ACHN (cell line): Measurements from ENCODE around the gene PELI2.

ENCODE experiments used
- DNase-seq: peaks from one replicate; pipeline ENCODE4 v3.0.0-alpha.2; 2015
- in situ Hi-C: cut with HindIII; loops from 2 replicates; pipeline ENCODE4 v1.10.0; 2017; ENCODE audit warnings: low sequenced_read_pairs, low pct_ligation_motif_present, low pct_unique_long_range_greater_than_20kb

The PELI2 gene

DNA sequence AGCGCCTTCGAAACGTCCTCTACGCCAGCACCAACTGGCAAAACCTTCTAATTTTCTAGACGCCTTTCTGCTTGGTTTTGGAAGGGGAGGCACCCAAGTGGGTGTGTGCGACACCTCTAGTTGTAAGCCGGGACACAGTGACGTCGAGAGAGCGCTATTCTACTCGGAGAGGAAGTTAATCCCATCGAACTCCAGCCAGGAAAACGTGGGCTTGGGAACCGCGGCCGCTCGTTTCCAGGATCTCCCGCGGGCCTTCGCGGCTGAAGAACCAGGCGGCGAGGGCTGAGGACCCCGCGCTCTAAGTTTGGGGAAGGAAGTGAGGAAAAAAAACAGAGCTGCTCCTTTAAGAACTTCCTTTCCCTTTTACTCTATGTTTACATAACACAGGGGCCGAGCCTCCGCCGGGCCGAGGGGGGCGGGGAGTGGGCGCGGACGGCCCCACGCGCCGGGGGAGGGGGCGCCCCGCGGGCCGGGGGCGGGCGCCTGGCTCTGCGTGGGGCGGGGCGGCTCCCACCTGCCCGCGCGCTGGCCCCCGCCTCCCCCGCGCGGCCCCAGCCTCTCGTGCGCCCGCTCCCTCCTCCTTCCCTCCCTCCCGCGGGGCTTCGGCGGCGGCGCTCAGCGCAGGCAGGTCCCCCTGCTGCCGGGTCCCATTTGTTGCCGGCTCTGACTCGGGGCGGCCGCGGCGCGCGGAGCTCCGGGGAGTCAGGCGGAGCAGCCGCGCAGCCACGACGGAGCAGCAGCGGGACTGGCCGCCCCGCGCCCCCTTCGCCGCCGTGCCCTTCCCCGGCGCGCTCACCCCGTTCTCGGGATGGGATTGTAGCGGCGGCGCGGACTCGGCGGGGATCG lies at the start of gene PELI2:
TSS of gene PELI2 (plus strand) at position 647 of the 846 bp plus-strand sequence. CDS start 250 bp downstream, outside the sequence.
- in situ Hi-C loops = no loop called here
- peak; percentile 27 for DNase-seq

DNA sequence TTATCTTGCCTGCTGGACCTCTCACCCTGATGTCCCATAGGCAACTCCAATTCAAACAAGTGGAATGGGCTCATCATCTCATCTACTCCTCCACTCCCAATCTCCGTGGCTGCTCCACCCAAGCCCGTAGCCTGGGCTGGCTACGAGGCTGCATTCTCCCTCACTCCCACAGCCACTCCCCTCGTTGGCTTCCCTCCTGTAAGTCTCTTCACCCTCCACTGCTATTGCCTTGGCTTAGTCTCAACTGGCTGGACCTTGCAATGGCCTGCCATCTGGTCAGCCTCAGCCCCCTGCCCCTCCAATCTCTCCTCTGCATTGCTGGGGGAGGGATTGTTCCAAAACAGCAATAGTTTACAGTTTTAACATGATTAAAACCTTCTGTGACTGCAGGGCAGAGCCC lies 44.4 kb upstream of the PELI2 start:
- in situ Hi-C loops = no loop called here
- no peak for DNase-seq

DNA sequence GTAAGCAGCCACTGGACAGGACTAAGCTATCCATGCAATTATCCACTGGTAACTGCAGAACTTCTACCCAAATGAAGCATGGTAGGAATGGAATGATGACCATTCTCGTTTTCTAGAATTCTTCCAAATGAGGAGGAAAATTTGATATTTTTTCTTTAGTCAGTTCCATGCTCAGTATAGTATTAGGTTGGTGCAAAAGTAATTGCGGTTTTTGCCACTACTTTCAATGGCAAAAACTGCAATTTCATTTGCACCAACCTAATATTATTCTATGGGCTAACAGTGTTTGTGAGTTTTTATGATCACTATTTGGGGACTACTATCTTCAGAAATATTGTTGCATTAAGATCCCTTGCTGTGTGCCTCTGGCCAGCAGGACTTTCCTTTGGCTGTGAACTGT lies 42.9 kb upstream of the PELI2 start:
- DNase-seq = no peak
- in situ Hi-C loops = no loop called here

DNA sequence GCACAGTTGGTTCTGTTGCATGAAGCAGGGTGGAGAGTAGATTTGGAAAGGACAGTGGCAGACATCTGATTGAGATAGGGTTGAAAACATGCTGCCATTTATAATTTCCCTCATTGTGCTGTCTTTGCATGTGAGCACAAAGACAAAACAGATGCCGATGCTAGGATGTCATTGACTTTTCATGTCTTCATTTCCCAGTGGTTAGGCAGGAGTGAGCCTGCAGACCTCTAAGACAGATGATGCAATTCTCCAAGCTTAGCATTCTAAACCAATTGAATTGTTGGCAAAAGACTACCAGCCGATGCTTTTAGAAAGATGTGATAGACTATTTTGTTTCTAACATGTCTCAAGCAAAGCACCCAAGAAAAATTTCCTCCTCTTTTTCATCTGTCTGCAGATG lies 37.1 kb upstream of the PELI2 start:
- in situ Hi-C loops = no loop called here
- DNase-seq = no peak

- DNase-seq = no peak
- in situ Hi-C loops = no loop called here
Measured at GRCh38 chr14:56082880-56083279, 35.3 kb upstream of the PELI2 start.

GRCh38 chr14:56085471-56085870 lies 32.7 kb upstream of the PELI2 start:
- DNase-seq = no peak
- in situ Hi-C loops = no loop called here

GRCh38 chr14:56087671-56088471 lies 30.3 kb upstream of the PELI2 start:
- no peak for DNase-seq

GRCh38 chr14:56088941-56089340 lies 29.3 kb upstream of the PELI2 start:
- DNase-seq = no peak
- in situ Hi-C loops = no loop called here

More at GRCh38 chr14:56087671-56088471, 30.3 kb upstream of the PELI2 start:
- in situ Hi-C loops = no loop called here

GRCh38 chr14:56092763-56093162 lies 25.4 kb upstream of the PELI2 start:
- in situ Hi-C loops = no loop called here

DNA sequence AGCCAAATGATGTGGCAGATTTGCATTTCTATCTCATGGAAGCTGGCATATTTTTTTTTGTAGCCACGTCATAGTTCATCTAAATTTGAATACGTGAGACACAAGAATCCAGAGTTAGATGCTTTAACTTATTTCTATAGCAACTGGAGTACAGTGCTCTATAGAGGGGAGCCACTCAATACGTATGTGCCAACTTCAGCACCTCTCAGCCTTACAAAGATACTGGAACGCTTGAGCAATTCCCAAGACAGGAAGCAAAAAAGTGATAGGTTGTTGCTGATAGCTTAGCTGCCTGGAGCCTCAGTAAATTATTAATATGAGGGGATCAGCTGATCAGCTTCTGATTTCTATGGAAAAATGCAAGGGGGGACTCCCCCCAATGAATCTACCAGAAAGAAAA lies 24.1 kb upstream of the PELI2 start:
- in situ Hi-C loops = no loop called here
- no peak for DNase-seq

More at GRCh38 chr14:56092763-56093162, 25.4 kb upstream of the PELI2 start:
- no peak for DNase-seq

GRCh38 chr14:56098021-56098420 lies 20.2 kb upstream of the PELI2 start:
- DNase-seq = no peak

DNA sequence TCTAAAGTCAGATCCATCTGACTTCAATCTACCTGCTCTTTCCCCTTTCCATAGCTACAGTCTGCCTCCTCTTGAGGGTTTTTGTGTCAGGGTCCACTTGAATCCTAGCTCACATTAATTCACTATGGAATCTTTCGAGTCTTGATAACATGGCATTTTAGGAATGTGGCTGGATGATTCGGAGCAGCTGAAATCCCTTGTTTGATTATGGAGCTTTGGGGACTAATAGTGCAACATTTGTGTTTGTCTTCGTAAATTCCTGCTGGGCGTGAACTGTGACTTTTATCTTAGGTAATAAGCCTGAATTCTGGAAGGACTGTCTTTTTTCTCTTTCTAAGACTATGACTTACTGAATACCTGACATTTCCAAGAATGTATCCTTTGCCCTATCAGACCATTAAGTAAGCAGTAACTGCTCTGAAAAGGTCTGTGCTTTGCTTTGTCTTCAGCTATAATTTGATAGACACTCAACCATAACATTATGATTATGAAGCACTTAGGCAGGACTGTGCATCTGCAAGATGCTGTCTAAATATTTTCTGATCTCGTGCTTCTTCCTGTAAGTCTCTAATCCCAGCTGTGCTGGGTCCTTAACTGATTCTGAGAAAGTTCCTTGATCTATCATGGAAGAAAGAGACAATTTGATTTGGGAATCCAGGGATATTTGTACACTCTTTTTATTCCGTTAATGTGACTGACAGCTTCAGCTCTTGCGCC lies 19.0 kb upstream of the PELI2 start:
- no peak for DNase-seq
- in situ Hi-C loops = no loop called here

More at GRCh38 chr14:56098021-56098420, 20.2 kb upstream of the PELI2 start:
- in situ Hi-C loops = no loop called here

DNA sequence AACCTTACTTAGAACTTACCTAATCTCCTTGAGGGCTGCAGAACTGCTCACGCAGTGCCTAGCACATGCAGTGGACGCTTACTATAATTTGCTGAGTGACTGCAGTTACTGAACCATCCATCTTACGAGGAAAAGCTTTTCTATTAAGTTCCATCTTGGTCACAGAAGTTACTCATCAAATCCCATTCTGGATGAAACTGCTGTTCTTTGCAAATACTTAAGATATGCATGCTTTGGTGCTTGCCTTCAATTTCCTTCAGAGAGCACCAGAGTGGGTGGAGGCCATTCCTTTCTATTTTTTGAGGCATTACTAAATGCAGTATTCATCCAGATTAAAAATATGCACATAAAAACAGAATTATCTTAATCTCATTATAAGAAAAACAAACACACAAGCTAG lies 17.7 kb upstream of the PELI2 start:
- in situ Hi-C loops = no loop called here
- no peak for DNase-seq

GRCh38 chr14:56102941-56103340 lies 15.3 kb upstream of the PELI2 start:
- in situ Hi-C loops = no loop called here
- no peak for DNase-seq

DNA sequence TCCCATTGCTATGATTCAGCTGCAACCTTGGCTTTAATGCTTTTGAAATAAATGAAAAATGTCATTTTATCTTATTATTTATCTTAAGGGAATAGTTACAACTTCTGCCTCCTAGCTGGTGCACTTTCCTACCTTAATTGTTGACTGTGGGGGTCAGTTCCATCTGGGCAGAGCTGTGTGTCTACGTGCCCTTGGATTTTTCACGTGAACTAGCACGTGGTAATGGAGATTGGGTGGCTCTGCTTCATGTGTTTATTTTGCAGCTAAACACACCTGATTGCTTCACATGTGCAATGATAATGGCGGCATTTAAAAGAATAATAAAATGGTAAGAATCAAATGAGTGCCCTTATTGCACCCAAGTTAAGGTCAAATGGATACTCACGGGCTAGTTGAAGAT lies 10.6 kb upstream of the PELI2 start:
- in situ Hi-C loops = no loop called here

DNA sequence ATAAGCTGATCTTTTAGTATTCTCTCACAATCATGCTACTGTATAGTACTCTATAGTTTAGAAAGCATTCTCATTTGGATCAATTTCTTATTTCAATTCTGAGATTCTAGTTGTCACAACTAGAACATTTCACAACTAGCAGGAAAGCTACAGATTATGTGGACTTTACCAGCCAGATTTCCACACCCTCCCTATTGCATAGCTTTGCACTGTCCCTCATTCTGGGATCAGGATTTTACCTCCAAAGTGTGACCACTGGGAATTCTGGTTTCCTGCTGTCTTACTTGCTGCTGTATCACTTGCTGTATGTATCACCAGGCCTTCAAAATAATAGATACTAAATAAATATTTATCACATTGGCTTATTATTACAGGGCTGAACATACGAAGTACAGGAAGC lies 10.2 kb upstream of the PELI2 start:
- in situ Hi-C loops = no loop called here
- DNase-seq = no peak

More for the DNA sequence above, 10.6 kb upstream of the PELI2 start:
- DNase-seq = no peak

DNA sequence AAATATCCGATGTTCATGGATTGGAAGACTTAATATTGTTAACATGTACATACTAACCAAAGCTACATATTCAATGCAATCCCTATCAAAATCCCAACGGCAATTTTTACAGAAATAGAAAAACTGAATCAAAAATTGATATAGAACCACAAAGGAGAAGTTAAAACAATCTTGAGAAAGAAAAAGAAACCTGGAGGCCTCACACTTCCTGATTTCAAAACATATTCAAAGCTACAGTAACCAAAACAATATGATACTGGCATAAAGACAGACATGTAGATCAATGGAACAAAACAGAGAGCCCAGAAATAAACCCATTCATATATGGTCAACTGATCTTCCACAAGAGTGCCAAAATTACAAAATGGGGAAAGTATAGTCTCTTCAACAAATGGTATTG lies 5.4 kb upstream of the PELI2 start:
- DNase-seq = no peak
- in situ Hi-C loops = no loop called here

- no peak for DNase-seq
- in situ Hi-C loops = no loop called here
Measured at GRCh38 chr14:56115334-56115870, 2.8 kb upstream of the PELI2 start.
